ENCODE results near the gene CHRNG.
"Not testable (repeated sequence)": the region's sequence is repeated elsewhere in the genome, so short reads cannot be mapped to it uniquely, and the experiment has no call there.

The CHRNG gene

GRCh38 chr2:232527905-232528470 is 11.5 kb upstream of the CHRNG start:
- no peak for DNase-seq (ENCODE audit: low read depth in 2 of 2)

- no peak for DNase-seq (ENCODE audit: low read depth in 2 of 2)
These were observed 10.6 kb upstream of the CHRNG start for GRCh38 chr2:232528746-232529460.

GRCh38 chr2:232529806-232530547 is 9.5 kb upstream of the CHRNG start:
- no peak for DNase-seq (ENCODE audit: low read depth in 2 of 2)

- no peak for DNase-seq (ENCODE audit: low read depth in 2 of 2)
These were observed 8.7 kb upstream of the CHRNG start for GRCh38 chr2:232530626-232531260.

- no peak for DNase-seq (ENCODE audit: low read depth in 2 of 2)
These were observed 7.1 kb upstream of the CHRNG start for GRCh38 chr2:232532419-232532818.

- DNase-seq (ENCODE audit: low read depth in 2 of 2) = not testable (repeated sequence)
These were observed 6.7 kb upstream of the CHRNG start for GRCh38 chr2:232532821-232533220.

GRCh38 chr2:232533944-232534710 is 5.4 kb upstream of the CHRNG start:
- no peak for DNase-seq (ENCODE audit: low read depth in 2 of 2)

- DNase-seq (ENCODE audit: low read depth in 2 of 2) = no peak
These were observed 4.4 kb upstream of the CHRNG start for GRCh38 chr2:232534940-232535651.

GRCh38 chr2:232535761-232536530 is 3.5 kb upstream of the CHRNG start:
- no peak for DNase-seq (ENCODE audit: low read depth in 2 of 2)

- no peak for DNase-seq (ENCODE audit: low read depth in 2 of 2)
These were observed 2.4 kb upstream of the CHRNG start for GRCh38 chr2:232537079-232537478.

GRCh38 chr2:232537499-232537898 is 2.0 kb upstream of the CHRNG start:
- no peak for DNase-seq (ENCODE audit: low read depth in 2 of 2)

GRCh38 chr2:232538671-232539070 is 821 bp upstream of the CHRNG start:
- no peak for DNase-seq (ENCODE audit: low read depth in 2 of 2)

- DNase-seq (ENCODE audit: low read depth in 2 of 2) = no peak
These were observed 1.0 kb downstream of the CHRNG start for GRCh38 chr2:232540441-232541041.

- no peak for DNase-seq (ENCODE audit: low read depth in 2 of 2)
These were observed 1.9 kb downstream of the CHRNG start for GRCh38 chr2:232541195-232541960.

GRCh38 chr2:232541961-232542714 is 2.6 kb downstream of the CHRNG start:
- DNase-seq (ENCODE audit: low read depth in 2 of 2) = no peak

GRCh38 chr2:232542715-232543467 is 3.4 kb downstream of the CHRNG start:
- no peak for DNase-seq (ENCODE audit: low read depth in 2 of 2)

GRCh38 chr2:232543491-232543890 is 4.0 kb downstream of the CHRNG start:
- DNase-seq (ENCODE audit: low read depth in 2 of 2) = no peak

All from stimulated activated CD4-positive, alpha-beta T cell treated with anti-CD3 and anti-CD28 coated beads, Interleukin-1b, Interleukin-23, amount 100 ng/mL, for 1 hour (primary cell).